Adrenal gland (tissue), 5 donors: ENCODE measurements around the gene SWT1.

ENCODE experiments used
- CTCF ChIP-seq, 6 experiments: fragments of 450-650 bp in 4 of 6; fragments of 200-600 bp in 2 of 6; sonication (generic) in 1 of 6; IDR thresholded peaks; 1 replicate in 5 of 6; 2 replicates in 1 of 6; pipeline versions ENCODE4 v1.5.1 to v1.8.0; 2016 to 2021; ENCODE audit warnings: antibody characterized with exemption in 6 of 6, mild to moderate bottlenecking in 2 of 6, moderate library complexity in 1 of 6
- POLR2A ChIP-seq, 2 donors: fragments of 450-650 bp; IDR thresholded peaks; one replicate each; pipeline ENCODE4 v1.6.1; 2017; ENCODE audit warnings: antibody characterized with exemption in 2 of 2, mild to moderate bottlenecking in 2 of 2, moderate library complexity in 1 of 2
- donor health status: DM: no; HTN: no; CAD: no.

DNA sequence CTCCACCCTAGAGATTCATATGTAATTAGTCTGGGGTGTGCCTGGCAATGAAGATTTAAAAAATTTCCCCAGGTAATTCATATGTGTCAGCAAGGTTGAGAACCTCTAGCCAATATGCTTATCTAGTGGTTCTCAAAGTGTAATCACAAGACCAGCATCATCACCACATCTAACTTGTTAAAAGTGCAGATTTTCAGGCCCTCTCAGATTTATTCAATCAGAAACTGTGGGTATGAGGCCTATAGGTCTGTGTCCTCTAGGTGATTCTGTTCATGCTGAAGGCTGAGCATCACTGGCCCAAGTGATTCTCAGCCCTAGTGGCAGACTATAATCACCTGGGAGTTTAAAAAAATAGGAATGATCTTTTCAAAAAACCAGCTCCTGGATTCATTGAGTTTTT lies 75.9 kb downstream of the SWT1 start:
- TF ChIP-seq CTCF (IDR thresholded peaks at IDR 0.05) (no peak), POLR2A (IDR thresholded peaks at IDR 0.05) (no peak)
